Endodermal cell (in vitro differentiated cells): ENCODE data around the gene SLC24A4. TPM values are rescaled to one million over a fixed set of nuclear protein-coding genes. Genes with fewer than 3 reads are reported as not detected.
A peak's percentile ranks its signal among the peaks of the same experiment; 100 is the strongest.

Source experiments
- DNase-seq: peaks from one replicate; pipeline ENCODE4 v3.0.0-alpha.2; 2017
- H3K27ac ChIP-seq: 2 replicates; pipeline ENCODE4 v1.5.1; 2013; ENCODE audit warnings: mild to moderate bottlenecking, low read depth, low read length, moderate library complexity
- H3K27me3 ChIP-seq: 2 replicates; pipeline ENCODE4 v1.6.1; 2013; ENCODE audit warnings: mild to moderate bottlenecking, low read length, moderate library complexity; ENCODE audit not compliant: insufficient read depth, control insufficient read depth, poor library complexity, severe bottlenecking
- H3K36me3 ChIP-seq: 2 replicates; pipeline ENCODE4 v1.7.0; 2013; ENCODE audit warnings: mild to moderate bottlenecking, low read length, moderate library complexity; ENCODE audit not compliant: control insufficient read depth, insufficient read depth
- H3K4me1 ChIP-seq: one replicate; pipeline ENCODE4 v1.7.0; 2013; ENCODE audit warnings: low read length; ENCODE audit not compliant: control insufficient read depth, insufficient read depth
- H3K4me3 ChIP-seq: 2 replicates; pipeline ENCODE4 v1.5.1; 2013; ENCODE audit warnings: mild to moderate bottlenecking, low read length, moderate library complexity
- H3K9ac ChIP-seq: 2 replicates; pipeline ENCODE4 v1.6.1; 2013; ENCODE audit warnings: mild to moderate bottlenecking, low read length, moderate library complexity; ENCODE audit not compliant: poor library complexity, severe bottlenecking; ENCODE audit errors: extremely low read depth
- H3K9me3 ChIP-seq: 2 replicates; pipeline ENCODE4 v1.6.1; 2013; ENCODE audit warnings: mild to moderate bottlenecking, low read length, moderate library complexity; ENCODE audit not compliant: control insufficient read depth
- H3K27ac Mint-ChIP-seq: 2 replicates; pipeline ENCODE4 v1.8.0; 2020; ENCODE audit warnings: mixed read lengths
- H3K27me3 Mint-ChIP-seq: 2 replicates; pipeline ENCODE4 v1.8.0; 2021; ENCODE audit warnings: mild to moderate bottlenecking, mixed read lengths; ENCODE audit not compliant: insufficient read depth
- H3K36me3 Mint-ChIP-seq: 2 replicates; pipeline ENCODE4 v1.8.0; 2020; ENCODE audit warnings: low read depth, mixed read lengths
- H3K4me1 Mint-ChIP-seq: 2 replicates; pipeline ENCODE4 v1.8.0; 2020; ENCODE audit warnings: mixed read lengths
- H3K4me3 Mint-ChIP-seq: 2 replicates; pipeline ENCODE4 v1.8.0; 2020; ENCODE audit warnings: mild to moderate bottlenecking, moderate library complexity, mixed read lengths
- H3K9me3 Mint-ChIP-seq: 2 replicates; pipeline ENCODE4 v1.8.0; 2020; ENCODE audit warnings: mild to moderate bottlenecking, mixed read lengths
- CTCF ChIP-seq: fragments of 200-600 bp; sonication (generic); conservative IDR thresholded peaks from 2 replicates; pipeline ENCODE4 v1.5.0; 2021; ENCODE audit warnings: antibody characterized with exemption, mild to moderate bottlenecking
- WGBS, 2 experiments: methylation state at CpG; one replicate each; pipeline versions ENCODE4 v1.1.5 to v1.1.7; 2013; ENCODE audit warnings: missing lambda C conversion rate in 2 of 2, mixed read lengths in 1 of 2; ENCODE audit not compliant: insufficient coverage in 1 of 2, insufficient read length in 1 of 2; 5-methylcytosine and 5-hydroxymethylcytosine counted together
- total RNA-seq, 2 donors: library from RNA; stranded (reverse); fragmentation: NEBNext Ultra II Directional in 1 of 2; extraction: Animal tissue kit (Norgen Biotek cat#: 25700) in 1 of 2; gene quantifications; 2 replicates in 1 of 2; 3 replicates in 1 of 2; pipeline ENCODE4 v1.2.1, GENCODE V29; 2021

The SLC24A4 gene
- total RNA-seq, 2 donors from 2014 or later = 0.09 to 0.29 TPM

GRCh38 chr14:92542766-92543554 is 220.0 kb downstream of the SLC24A4 start:
- WGBS, 2 experiments = 89 to 90% methylated on average over 3 to 8 of the region's 8 CpGs
- no peak for TF ChIP-seq CTCF
- Histone ChIP-seq H3K9me3 (no peaks in the 10 kb centered on the region), H3K4me3 (no peak overlapping the region), H3K4me1 (no peaks in the 10 kb centered on the region), H3K27me3 (no peaks in the 10 kb centered on the region), H3K9ac (no peak overlapping the region), H3K27ac (no peak overlapping the region), H3K36me3 (no peaks in the 10 kb centered on the region)
- H3K9me3 Mint-ChIP-seq = no peaks in the 10 kb centered on the region
- no peak overlapping the region for H3K27ac Mint-ChIP-seq
- no peak overlapping the region for H3K4me3 Mint-ChIP-seq
- H3K36me3 Mint-ChIP-seq = no peaks in the 10 kb centered on the region
- no peaks in the 10 kb centered on the region for H3K27me3 Mint-ChIP-seq
- H3K4me1 Mint-ChIP-seq = no peaks in the 10 kb centered on the region
- no peak for DNase-seq

- Mint-ChIP-seq H3K4me3 (no peak overlapping the region), H3K27ac (no peak overlapping the region), H3K27me3 (no peaks in the 10 kb centered on the region), H3K36me3 (no peaks in the 10 kb centered on the region), H3K4me1 (no peaks in the 10 kb centered on the region), H3K9me3 (no peaks in the 10 kb centered on the region)
- Histone ChIP-seq H3K4me1 (no peaks in the 10 kb centered on the region), H3K4me3 (no peak overlapping the region), H3K27ac (no peak overlapping the region), H3K9ac (no peak overlapping the region), H3K9me3 (no peaks in the 10 kb centered on the region), H3K27me3 (no peaks in the 10 kb centered on the region), H3K36me3 (no peaks in the 10 kb centered on the region)
- 90 to 92% methylated on average over 1 to 4 of the region's 6 CpGs for WGBS, 2 experiments
- TF ChIP-seq CTCF = no peak
- no peak for DNase-seq
Measured at GRCh38 chr14:92544051-92544720, 221.2 kb downstream of the SLC24A4 start.

GRCh38 chr14:92546347-92547053 is 223.5 kb downstream of the SLC24A4 start:
- 90 to 92% methylated on average over 4 to 5 of the region's 7 CpGs for WGBS, 2 experiments

More at GRCh38 chr14:92546347-92547053, 223.5 kb downstream of the SLC24A4 start:
- H3K27me3 Mint-ChIP-seq = no peaks in the 10 kb centered on the region
- H3K4me1 Mint-ChIP-seq = no peaks in the 10 kb centered on the region
- Histone ChIP-seq H3K36me3 (no peaks in the 10 kb centered on the region), H3K4me1 (no peaks in the 10 kb centered on the region), H3K27ac (no peak overlapping the region), H3K4me3 (no peak overlapping the region), H3K27me3 (no peaks in the 10 kb centered on the region), H3K9ac (no peak overlapping the region), H3K9me3 (no peaks in the 10 kb centered on the region)
- TF ChIP-seq CTCF = peak; percentile 29
- H3K27ac Mint-ChIP-seq = peak overlapping the region; percentile 8
- DNase-seq = no peak
- no peaks in the 10 kb centered on the region for H3K9me3 Mint-ChIP-seq
- no peaks in the 10 kb centered on the region for H3K36me3 Mint-ChIP-seq
- no peak overlapping the region for H3K4me3 Mint-ChIP-seq
